Measurements from ENCODE around the gene P3H3. TPM values are rescaled to one million over a fixed set of nuclear protein-coding genes. Genes with fewer than 3 reads are reported as not detected.
A peak's percentile ranks its signal among the peaks of the same experiment; 100 is the strongest.

The P3H3 gene
- total RNA-seq, 2 donors from 2014 or later: 66.1 to 77.7 TPM

DNA sequence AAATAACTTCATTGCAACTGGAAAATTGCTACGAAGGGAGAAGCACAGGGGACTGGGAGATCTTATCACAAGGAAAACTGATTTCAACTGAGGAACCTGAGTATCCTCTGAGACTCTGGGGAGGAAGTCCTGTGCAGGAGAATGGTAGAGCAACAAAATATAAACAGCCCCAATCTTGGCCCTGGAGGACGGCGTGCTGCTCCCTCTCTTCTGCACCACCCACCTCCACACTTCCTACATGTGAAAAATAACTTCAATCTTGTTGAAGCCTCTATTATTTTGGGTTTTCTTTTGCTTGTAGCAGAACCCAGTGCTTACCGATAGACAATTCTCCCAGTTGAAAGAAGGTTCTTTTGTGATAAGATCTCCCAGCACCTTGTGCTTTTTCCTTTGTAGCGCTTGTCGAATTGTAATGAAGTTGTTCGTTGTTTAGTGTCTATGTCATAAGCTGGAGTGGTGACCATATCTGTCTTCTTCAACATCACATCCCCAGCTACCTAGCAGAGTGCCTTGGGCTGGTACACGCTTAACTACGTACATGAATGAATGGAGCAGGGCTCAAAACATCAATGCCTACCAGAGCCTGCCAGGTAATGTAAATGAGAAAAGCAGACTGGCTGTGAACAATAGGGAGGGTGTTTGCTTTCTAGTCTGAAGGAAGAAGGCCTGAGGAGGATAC is 41.7 kb upstream of the P3H3 start:
- H3K27ac ChIP-seq: no peak overlapping the region
- no peak for DNase-seq (ENCODE audit: low spot score)
- H3K9me3 ChIP-seq: no peaks in the 10 kb centered on the region
- H3K4me1 ChIP-seq (ENCODE audit: control insufficient read depth in 1 of 2, low read depth in 2 of 2): no peaks in the 10 kb centered on the region
- no peak for ATAC-seq (ENCODE audit: insufficient number of reproducible peaks, low FRiP score, low read depth)
- H3K27me3 ChIP-seq (replicated peaks; ENCODE audit: insufficient read depth): no peaks in the 10 kb centered on the region
- H3K4me3 ChIP-seq: no peak overlapping the region
- H3K36me3 ChIP-seq: no peaks in the 10 kb centered on the region
- TF ChIP-seq, protein P1, sequence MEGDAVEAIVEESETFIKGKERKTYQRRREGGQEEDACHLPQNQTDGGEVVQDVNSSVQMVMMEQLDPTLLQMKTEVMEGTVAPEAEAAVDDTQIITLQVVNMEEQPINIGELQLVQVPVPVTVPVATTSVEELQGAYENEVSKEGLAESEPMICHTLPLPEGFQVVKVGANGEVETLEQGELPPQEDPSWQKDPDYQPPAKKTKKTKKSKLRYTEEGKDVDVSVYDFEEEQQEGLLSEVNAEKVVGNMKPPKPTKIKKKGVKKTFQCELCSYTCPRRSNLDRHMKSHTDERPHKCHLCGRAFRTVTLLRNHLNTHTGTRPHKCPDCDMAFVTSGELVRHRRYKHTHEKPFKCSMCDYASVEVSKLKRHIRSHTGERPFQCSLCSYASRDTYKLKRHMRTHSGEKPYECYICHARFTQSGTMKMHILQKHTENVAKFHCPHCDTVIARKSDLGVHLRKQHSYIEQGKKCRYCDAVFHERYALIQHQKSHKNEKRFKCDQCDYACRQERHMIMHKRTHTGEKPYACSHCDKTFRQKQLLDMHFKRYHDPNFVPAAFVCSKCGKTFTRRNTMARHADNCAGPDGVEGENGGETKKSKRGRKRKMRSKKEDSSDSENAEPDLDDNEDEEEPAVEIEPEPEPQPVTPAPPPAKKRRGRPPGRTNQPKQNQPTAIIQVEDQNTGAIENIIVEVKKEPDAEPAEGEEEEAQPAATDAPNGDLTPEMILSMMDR (IDR thresholded peaks at IDR 0.05): no peak

- ATAC-seq (ENCODE audit: insufficient number of reproducible peaks, low FRiP score, low read depth) (no peak), DNase-seq (ENCODE audit: low spot score) (no peak)
- TF ChIP-seq, protein P1 (IDR thresholded peaks at IDR 0.05): no peak
- H3K36me3 ChIP-seq: no peaks in the 10 kb centered on the region
- no peaks in the 10 kb centered on the region for H3K9me3 ChIP-seq
- H3K27me3 ChIP-seq (replicated peaks; ENCODE audit: insufficient read depth): no peaks in the 10 kb centered on the region
- H3K4me1 ChIP-seq (ENCODE audit: control insufficient read depth in 1 of 2, low read depth in 2 of 2): no peaks in the 10 kb centered on the region
- H3K27ac ChIP-seq: no peak overlapping the region
- H3K4me3 ChIP-seq: no peak overlapping the region
Measured at GRCh38 chr12:6787309-6787708, 40.9 kb upstream of the P3H3 start.

GRCh38 chr12:6788972-6789924 is 39.0 kb upstream of the P3H3 start, which contains the start of gene CD4:
Gene CD4, plus strand, starts transcription at chr12:6789528. Its CDS starts 10,611 bp downstream, at chr12:6800139.
- no peak within 1 kb of the TSS for H3K27ac ChIP-seq
- TF ChIP-seq, protein P1 (IDR thresholded peaks at IDR 0.05): no peak
- H3K27me3 ChIP-seq (replicated peaks; ENCODE audit: insufficient read depth): no peaks in the 10 kb centered on the region
- no peaks in the 10 kb centered on the region for H3K4me1 ChIP-seq (ENCODE audit: control insufficient read depth in 1 of 2, low read depth in 2 of 2)
- H3K4me3 ChIP-seq: peak within 1 kb of the TSS; percentile 31
- ATAC-seq (ENCODE audit: insufficient number of reproducible peaks, low FRiP score, low read depth) (no peak), DNase-seq (ENCODE audit: low spot score) (no peak)
- H3K9me3 ChIP-seq: no peaks in the 10 kb centered on the region
- no peaks in the 10 kb centered on the region for H3K36me3 ChIP-seq

GRCh38 chr12:6790496-6791150 is 37.6 kb upstream of the P3H3 start:
- DNase-seq (ENCODE audit: low spot score) (no peak), ATAC-seq (ENCODE audit: insufficient number of reproducible peaks, low FRiP score, low read depth) (no peak)
- H3K36me3 ChIP-seq: no peaks in the 10 kb centered on the region
- peak overlapping the region; percentile 31 for H3K4me3 ChIP-seq
- no peaks in the 10 kb centered on the region for H3K4me1 ChIP-seq (ENCODE audit: control insufficient read depth in 1 of 2, low read depth in 2 of 2)
- no peaks in the 10 kb centered on the region for H3K9me3 ChIP-seq
- H3K27me3 ChIP-seq (replicated peaks; ENCODE audit: insufficient read depth): no peaks in the 10 kb centered on the region
- TF ChIP-seq, protein P1 (IDR thresholded peaks at IDR 0.05): no peak
- H3K27ac ChIP-seq: no peak overlapping the region

All from thoracic aorta (tissue), 2 donors.